ENCODE measurements around the gene SNAPC3. TPM values are rescaled to one million over a fixed set of nuclear protein-coding genes. Genes with fewer than 3 reads are reported as not detected.

SNAPC3 gene
- total and polyA plus RNA-seq, 2 donors (not counting 3 experiments of a cell fraction or from before 2014, with no cell fraction given), result 15.2 to 32.6 TPM

- Histone ChIP-seq H2AFZ (ENCODE audit: low read depth, low read length) (no peak overlapping the region), H3K4me3 (replicated peaks in 1 of 3; ENCODE audit: insufficient read depth in 1 of 3, low read depth in 1 of 3, low read length in 3 of 3) (no peak overlapping the region), H3K27ac (ENCODE audit: insufficient read depth, low read depth, low read length) (no peak overlapping the region), H3K9ac (replicated peaks; ENCODE audit: extremely low read depth, insufficient read depth, low read length) (no peak overlapping the region), H3K4me2 (ENCODE audit: insufficient read depth, low read length) (no peak overlapping the region), H3K9me1 (replicated peaks; ENCODE audit: control insufficient read depth, extremely low read depth, insufficient read depth, low read length) (no peaks in the 10 kb centered on the region), H3K27me3 (ENCODE audit: control insufficient read depth in 2 of 2, insufficient read depth in 2 of 2, low read length in 2 of 2) (no peaks in the 10 kb centered on the region), H3K4me1 (ENCODE audit: control insufficient read depth, extremely low read depth, insufficient read depth, low read length) (no peaks in the 10 kb centered on the region), H3K36me3 (ENCODE audit: control insufficient read depth in 2 of 2, extremely low read depth in 1 of 2, insufficient read depth in 2 of 2, low read length in 2 of 2) (no peaks in the 10 kb centered on the region), H4K20me1 (replicated peaks; ENCODE audit: control insufficient read depth, extremely low read depth, insufficient read depth, low read length) (no peaks in the 10 kb centered on the region), H3K9me3 (replicated peaks; ENCODE audit: control insufficient read depth, insufficient read depth, low read length) (no peaks in the 10 kb centered on the region), H3K79me2 (ENCODE audit: control insufficient read depth, insufficient read depth, low read length) (no peaks in the 10 kb centered on the region)
- ChIA-PET CTCF (interaction anchor here (1.2 kb wide), 1 partner anchor 45 kb away, joined by 3 read pairs; no protein-coding TSS in a partner anchor), POLR2A (no interaction called here)
- TF ChIP-seq MAX (IDR thresholded peaks at IDR 0.05; ENCODE audit: insufficient read depth, insufficient read length), result no peak
- no peak for TF ChIP-seq EZH2 (IDR thresholded peaks at IDR 0.05; ENCODE audit: borderline replicate concordance, low read depth, low read length, severe bottlenecking)
- no peak for TF ChIP-seq MYC (IDR thresholded peaks at IDR 0.05; ENCODE audit: low read depth, low read length)
- TF ChIP-seq JUN (IDR thresholded peaks at IDR 0.05; ENCODE audit: borderline replicate concordance, insufficient read depth, insufficient read length, low read depth), result no peak
- no peak for TF ChIP-seq GATA2 (IDR thresholded peaks at IDR 0.05; ENCODE audit: insufficient read depth, insufficient read length, low read depth, low read length)
- TF ChIP-seq, protein P1, sequence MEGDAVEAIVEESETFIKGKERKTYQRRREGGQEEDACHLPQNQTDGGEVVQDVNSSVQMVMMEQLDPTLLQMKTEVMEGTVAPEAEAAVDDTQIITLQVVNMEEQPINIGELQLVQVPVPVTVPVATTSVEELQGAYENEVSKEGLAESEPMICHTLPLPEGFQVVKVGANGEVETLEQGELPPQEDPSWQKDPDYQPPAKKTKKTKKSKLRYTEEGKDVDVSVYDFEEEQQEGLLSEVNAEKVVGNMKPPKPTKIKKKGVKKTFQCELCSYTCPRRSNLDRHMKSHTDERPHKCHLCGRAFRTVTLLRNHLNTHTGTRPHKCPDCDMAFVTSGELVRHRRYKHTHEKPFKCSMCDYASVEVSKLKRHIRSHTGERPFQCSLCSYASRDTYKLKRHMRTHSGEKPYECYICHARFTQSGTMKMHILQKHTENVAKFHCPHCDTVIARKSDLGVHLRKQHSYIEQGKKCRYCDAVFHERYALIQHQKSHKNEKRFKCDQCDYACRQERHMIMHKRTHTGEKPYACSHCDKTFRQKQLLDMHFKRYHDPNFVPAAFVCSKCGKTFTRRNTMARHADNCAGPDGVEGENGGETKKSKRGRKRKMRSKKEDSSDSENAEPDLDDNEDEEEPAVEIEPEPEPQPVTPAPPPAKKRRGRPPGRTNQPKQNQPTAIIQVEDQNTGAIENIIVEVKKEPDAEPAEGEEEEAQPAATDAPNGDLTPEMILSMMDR (IDR thresholded peaks at IDR 0.05; ENCODE audit: extremely low read depth in 1 of 2, insufficient read depth in 1 of 2, low read depth in 1 of 2, low read length in 2 of 2), result no peak
- no peak for TF ChIP-seq POLR2AphosphoS5 (IDR thresholded peaks at IDR 0.05; ENCODE audit: insufficient read depth, low read depth, low read length)
- no peak for TF ChIP-seq FOS (IDR thresholded peaks at IDR 0.05; ENCODE audit: borderline replicate concordance, insufficient read depth, low read length)
- no peak for TF ChIP-seq POLR2A (IDR thresholded peaks at IDR 0.05; ENCODE audit: low read depth, low read length)
- DNase-seq (ENCODE audit: low read depth, low spot score), result no peak
- BruUV-seq (replicated peaks), result no TSS peak
- no peak for FAIRE-seq
- dilution Hi-C loops (cut with MboI; ENCODE audit: extremely low pct_ligation_motif_present, low sequenced_read_pairs), result no loop called here
- intact Hi-C loops (cut with micrococcal nuclease), result no loop called here
These were observed 22.3 kb upstream of the SNAPC3 start for GRCh38 chr9:15400281-15400941.
